ENCODE results near the gene CLSTN1. TPM values are rescaled to one million over a fixed set of nuclear protein-coding genes. Genes with fewer than 3 reads are reported as not detected.

CLSTN1 gene
- total and polyA plus RNA-seq, 2 of the 8 experiments (the other 6 are each of a cell fraction or from before 2014, with no cell fraction given), result 34.2 to 97.4 TPM

GRCh38 chr1:9805006-9805508 is 18.7 kb downstream of the CLSTN1 start:
- H3K27ac ChIP-seq (ENCODE audit: low read depth, low read length), result no peak overlapping the region
- peaks cover 10 to 88% of the 10 kb centered on the region in 2 experiments for H3K79me2 ChIP-seq (ENCODE audit: control insufficient read depth in 1 of 2, insufficient read depth in 2 of 2, low read length in 2 of 2)
- H4K20me1 ChIP-seq (replicated peaks in 1 of 2; ENCODE audit: control insufficient read depth in 1 of 2, insufficient read depth in 2 of 2, low read length in 2 of 2), result peaks cover 14 to 20% of the 10 kb centered on the region in 2 experiments
- no peaks in the 10 kb centered on the region for H3K23me2 ChIP-seq (ENCODE audit: low read depth, low read length)
- H3K27me3 ChIP-seq (replicated peaks in 1 of 4; ENCODE audit: control insufficient read depth in 3 of 4, extremely low read depth in 1 of 4, insufficient read depth in 3 of 4, low read length in 3 of 4), result no peaks in the 10 kb centered on the region
- no peaks in the 10 kb centered on the region for H3K36me3 ChIP-seq (ENCODE audit: control insufficient read depth in 2 of 4, insufficient read depth in 4 of 4, low read length in 3 of 4)
- peaks cover 9% of the 10 kb centered on the region for H3K79me1 ChIP-seq (ENCODE audit: low read depth, low read length)
- TF ChIP-seq SP2 (IDR thresholded peaks at IDR 0.05; ENCODE audit: low read length) (no peak), USF2 (IDR thresholded peaks at IDR 0.05; ENCODE audit: low read length) (no peak), RAD21 (IDR thresholded peaks at IDR 0.05 in 1 of 2, conservative IDR thresholded peaks at IDR 0.05 in 1 of 2; ENCODE audit: low read depth in 2 of 2, low read length in 2 of 2) (no peak), JUN (IDR thresholded peaks at IDR 0.05; ENCODE audit: low read depth, low read length) (no peak), CTBP2 (IDR thresholded peaks at IDR 0.05; ENCODE audit: borderline replicate concordance, insufficient read depth, insufficient read length, low read length) (no peak), SIX5 (IDR thresholded peaks at IDR 0.05; ENCODE audit: low read depth, low read length) (no peak)
- no peak overlapping the region for H3K14ac ChIP-seq (ENCODE audit: insufficient read length)
- no peak overlapping the region for H4K5ac ChIP-seq (ENCODE audit: insufficient read length, low read depth, low read length)
- H3K4me3 ChIP-seq (ENCODE audit: extremely low read depth in 1 of 4, insufficient read depth in 2 of 4, low read depth in 3 of 4, low read length in 4 of 4), result no peak overlapping the region
- no peak overlapping the region for H2BK5ac ChIP-seq (ENCODE audit: low read depth, low read length)
- WGBS, 2 experiments (ENCODE audit: extremely low coverage in 1 of 2, insufficient coverage in 1 of 2, insufficient read length in 1 of 2, insufficient replicate concordance in 2 of 2, low coverage in 1 of 2, low lambda C conversion rate in 2 of 2, missing lambda C conversion rate in 1 of 2), result 89% methylated on average over 7 of the region's 7 CpGs; no CpG with 5 or more reads in 1 of the 2 experiments
- no peak overlapping the region for H2BK12ac ChIP-seq (ENCODE audit: low read depth, low read length)
- no peaks in the 10 kb centered on the region for H3K9me3 ChIP-seq (ENCODE audit: insufficient read depth in 2 of 2, low read depth in 1 of 2, low read length in 1 of 2)
- ChIA-PET POLR2A (ENCODE audit: partially characterized antibody) (interaction anchor here (0.9 to 1.6 kb wide), 2 partner anchors 13 to 126 kb away, joined by 3 read pairs; no protein-coding TSS in a partner anchor), CTCF (ENCODE audit: partially characterized antibody) (interaction anchor here (0.9 to 4.0 kb wide), 8 partner anchors 12 to 83 kb away, joined by 3 to 22 read pairs (median 4); no protein-coding TSS in a partner anchor)
- no peak overlapping the region for H2BK120ac ChIP-seq (replicated peaks; ENCODE audit: low read depth, low read length)
- H3K18ac ChIP-seq (ENCODE audit: extremely low read depth, low read length), result no peak overlapping the region
- no peak for DNase-seq (ENCODE audit: low read depth in 1 of 2, low spot score in 2 of 2)
- no peak overlapping the region for H3K4ac ChIP-seq (replicated peaks; ENCODE audit: insufficient read length, low read depth, low read length)
- no peak overlapping the region for H2BK15ac ChIP-seq (ENCODE audit: low read length)
- H3K9ac ChIP-seq (replicated peaks in 1 of 4; ENCODE audit: extremely low read depth in 1 of 4, low read depth in 3 of 4, low read length in 3 of 4), result no peak overlapping the region
- no peak overlapping the region for H2AFZ ChIP-seq (ENCODE audit: low read length)
- H3K56ac ChIP-seq (replicated peaks; ENCODE audit: insufficient read length, low read depth, low read length), result no peak overlapping the region
- H2AK5ac ChIP-seq (ENCODE audit: low read depth, low read length), result no peak overlapping the region
- H3K4me2 ChIP-seq (ENCODE audit: insufficient read depth in 1 of 2, low read depth in 2 of 2, low read length in 2 of 2), result no peak overlapping the region
- H3K4me1 ChIP-seq (replicated peaks in 1 of 4; ENCODE audit: control insufficient read depth in 3 of 4, insufficient read depth in 4 of 4, low read length in 3 of 4), result peaks cover 0 to 7% (median 4%) of the 10 kb centered on the region in 4 experiments; a peak in 4 of 7 replicates
- no peak for FAIRE-seq
- no peak overlapping the region for H3K23ac ChIP-seq (ENCODE audit: insufficient read length)
- no peak overlapping the region for H4K8ac ChIP-seq (ENCODE audit: extremely low read depth, insufficient read depth, low read length)
- H2BK20ac ChIP-seq (ENCODE audit: low read length), result no peak overlapping the region
- H4K91ac ChIP-seq (replicated peaks; ENCODE audit: insufficient read length, low read length), result no peak overlapping the region

Data from H1 (cell line).